ENCODE results near the gene IFFO2. TPM values are rescaled to one million over a fixed set of nuclear protein-coding genes. Genes with fewer than 3 reads are reported as not detected.
A peak's percentile ranks its signal among the peaks of the same experiment; 100 is the strongest.

Gene IFFO2
- total RNA-seq, 1 experiment from 2014 or later, result 13.0 TPM

GRCh38 chr1:18928985-18929384, 27.5 kb downstream of the IFFO2 start:
- H3K4me1 Mint-ChIP-seq (ENCODE audit: low read depth, unreplicated experiment), result peaks cover 15% of the 10 kb centered on the region
- no peak for DNase-seq
- H3K27ac Mint-ChIP-seq (ENCODE audit: unreplicated experiment), result no peak overlapping the region
- peaks cover 12% of the 10 kb centered on the region for H3K36me3 Mint-ChIP-seq (ENCODE audit: insufficient read depth, unreplicated experiment)
- no peak overlapping the region for H3K4me3 Mint-ChIP-seq (ENCODE audit: low read depth, unreplicated experiment)
- CTCF ChIA-PET, result no interaction called here
- no peaks in the 10 kb centered on the region for H3K27me3 Mint-ChIP-seq (ENCODE audit: unreplicated experiment)
- no TSS peak for BruUV-seq (replicated peaks)
- TF ChIP-seq CTCF (IDR thresholded peaks at IDR 0.05; ENCODE audit: unreplicated experiment), result no peak
- intact Hi-C loops (cut with micrococcal nuclease; ENCODE audit: unreplicated experiment), result no loop called here
- H3K9me3 Mint-ChIP-seq (ENCODE audit: low read depth, unreplicated experiment), result no peaks in the 10 kb centered on the region

GRCh38 chr1:18928406-18928805, 28.1 kb downstream of the IFFO2 start:
- TF ChIP-seq CTCF (IDR thresholded peaks at IDR 0.05; ENCODE audit: unreplicated experiment), result no peak
- no peak for DNase-seq
- no TSS peak for BruUV-seq (replicated peaks)
- Mint-ChIP-seq H3K27me3 (ENCODE audit: unreplicated experiment) (no peaks in the 10 kb centered on the region), H3K36me3 (ENCODE audit: insufficient read depth, unreplicated experiment) (peaks cover 12% of the 10 kb centered on the region), H3K4me1 (ENCODE audit: low read depth, unreplicated experiment) (peaks cover 15% of the 10 kb centered on the region), H3K27ac (ENCODE audit: unreplicated experiment) (no peak overlapping the region), H3K9me3 (ENCODE audit: low read depth, unreplicated experiment) (no peaks in the 10 kb centered on the region), H3K4me3 (ENCODE audit: low read depth, unreplicated experiment) (no peak overlapping the region)
- CTCF ChIA-PET, result interaction anchor here (0.8 kb wide), 1 partner anchor 13 kb away, joined by 5 read pairs; no protein-coding TSS in a partner anchor
- intact Hi-C loops (cut with micrococcal nuclease; ENCODE audit: unreplicated experiment), result no loop called here

- H3K4me3 Mint-ChIP-seq (ENCODE audit: low read depth, unreplicated experiment), result no peak overlapping the region
- peaks cover 12% of the 10 kb centered on the region for H3K36me3 Mint-ChIP-seq (ENCODE audit: insufficient read depth, unreplicated experiment)
- no peak for TF ChIP-seq CTCF (IDR thresholded peaks at IDR 0.05; ENCODE audit: unreplicated experiment)
- peaks cover 15% of the 10 kb centered on the region for H3K4me1 Mint-ChIP-seq (ENCODE audit: low read depth, unreplicated experiment)
- H3K9me3 Mint-ChIP-seq (ENCODE audit: low read depth, unreplicated experiment), result no peaks in the 10 kb centered on the region
- no peaks in the 10 kb centered on the region for H3K27me3 Mint-ChIP-seq (ENCODE audit: unreplicated experiment)
- CTCF ChIA-PET, result interaction anchor here (0.8 to 1.4 kb wide), 4 partner anchors 14 to 45 kb away, joined by 3 to 5 read pairs (median 3); no protein-coding TSS in a partner anchor
- intact Hi-C loops (cut with micrococcal nuclease; ENCODE audit: unreplicated experiment), result no loop called here
- no TSS peak for BruUV-seq (replicated peaks)
- no peak overlapping the region for H3K27ac Mint-ChIP-seq (ENCODE audit: unreplicated experiment)
- peak; percentile 16 for DNase-seq
These were observed 28.7 kb downstream of the IFFO2 start for GRCh38 chr1:18927654-18928272.

GRCh38 chr1:18927082-18927653, 29.3 kb downstream of the IFFO2 start:
- no peak for DNase-seq
- intact Hi-C loops (cut with micrococcal nuclease; ENCODE audit: unreplicated experiment), result no loop called here
- H3K9me3 Mint-ChIP-seq (ENCODE audit: low read depth, unreplicated experiment), result no peaks in the 10 kb centered on the region
- H3K27me3 Mint-ChIP-seq (ENCODE audit: unreplicated experiment), result no peaks in the 10 kb centered on the region
- peaks cover 9% of the 10 kb centered on the region for H3K4me1 Mint-ChIP-seq (ENCODE audit: low read depth, unreplicated experiment)
- CTCF ChIA-PET, result interaction anchor here (0.8 to 1.4 kb wide), 4 partner anchors 13 to 45 kb away, joined by 3 to 5 read pairs (median 3); no protein-coding TSS in a partner anchor
- no TSS peak for BruUV-seq (replicated peaks)
- H3K4me3 Mint-ChIP-seq (ENCODE audit: low read depth, unreplicated experiment), result peak overlapping the region; percentile 40
- no peak for TF ChIP-seq CTCF (IDR thresholded peaks at IDR 0.05; ENCODE audit: unreplicated experiment)
- H3K36me3 Mint-ChIP-seq (ENCODE audit: insufficient read depth, unreplicated experiment), result peaks cover 6% of the 10 kb centered on the region
- no peak overlapping the region for H3K27ac Mint-ChIP-seq (ENCODE audit: unreplicated experiment)

Data from Calu3 (cell line).